ENCODE data around the gene AIRE. TPM values are rescaled to one million over a fixed set of nuclear protein-coding genes. Genes with fewer than 3 reads are reported as not detected.

Gene AIRE
- total RNA-seq, result not detected in 2 replicates

DNA sequence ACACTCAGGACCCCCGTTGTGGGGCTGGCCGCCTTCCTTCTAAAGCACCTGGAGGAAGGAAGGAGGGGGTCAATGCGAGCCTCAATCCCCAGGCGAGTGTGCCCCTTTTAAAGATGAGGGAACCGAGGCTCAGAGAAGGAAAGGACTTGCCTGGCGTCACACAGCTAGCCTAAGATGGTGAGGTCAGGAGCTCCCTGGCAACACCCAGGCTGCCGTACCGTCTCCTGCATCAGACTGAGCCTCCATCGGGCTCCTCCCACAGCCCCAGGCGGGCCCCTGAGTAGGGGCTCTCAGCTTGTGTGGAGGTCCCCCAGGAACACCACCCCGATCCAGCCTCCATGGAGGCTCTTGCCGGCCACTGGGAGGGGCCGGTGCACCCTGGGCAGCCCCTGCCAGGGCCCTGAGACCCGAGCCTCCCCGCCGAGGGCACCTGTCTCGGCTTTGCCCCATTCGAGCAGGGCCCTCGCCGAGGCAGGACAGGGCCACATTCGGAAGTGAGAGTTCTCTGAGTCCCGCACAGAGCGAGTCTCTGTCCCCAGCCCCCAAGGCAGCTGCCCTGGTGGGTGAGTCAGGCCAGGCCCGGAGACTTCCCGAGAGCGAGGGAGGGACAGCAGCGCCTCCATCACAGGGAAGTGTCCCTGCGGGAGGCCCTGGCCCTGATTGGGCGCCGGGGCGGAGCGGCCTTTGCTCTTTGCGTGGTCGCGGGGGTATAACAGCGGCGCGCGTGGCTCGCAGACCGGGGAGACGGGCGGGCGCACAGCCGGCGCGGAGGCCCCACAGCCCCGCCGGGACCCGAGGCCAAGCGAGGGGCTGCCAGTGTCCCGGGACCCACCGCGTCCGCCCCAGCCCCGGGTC lies at the start of gene AIRE:
TSS of gene AIRE (plus strand) at position 739 of the 855 bp plus-strand sequence. CDS start 131 bp downstream, outside the sequence.

DNA sequence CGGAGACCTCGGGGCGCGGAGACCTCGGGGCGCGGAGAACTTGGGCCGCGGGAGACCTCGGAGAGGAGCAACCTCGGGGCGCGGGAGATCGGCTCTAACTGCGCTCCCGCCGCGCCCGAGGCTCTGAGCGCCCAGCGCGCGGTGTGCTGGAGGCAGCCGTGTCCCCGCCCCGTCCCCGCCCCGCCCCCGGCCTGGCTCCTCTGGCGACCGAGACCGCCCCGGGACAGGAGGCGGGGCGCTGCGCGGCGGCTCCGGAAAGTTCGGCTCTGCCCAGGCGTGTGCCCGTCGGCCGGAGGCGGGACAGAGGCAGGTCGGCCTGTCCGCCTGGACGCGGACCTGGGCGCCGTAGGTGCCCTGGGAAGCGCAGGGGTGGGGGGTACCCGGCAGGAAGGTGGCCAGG lies 44.8 kb upstream of the AIRE start, which contains the start of gene ICOSLG:
TSS of gene ICOSLG (minus strand) at position 102 of the 400 bp plus-strand sequence. CDS start 126 bp downstream, outside the sequence.

DNA sequence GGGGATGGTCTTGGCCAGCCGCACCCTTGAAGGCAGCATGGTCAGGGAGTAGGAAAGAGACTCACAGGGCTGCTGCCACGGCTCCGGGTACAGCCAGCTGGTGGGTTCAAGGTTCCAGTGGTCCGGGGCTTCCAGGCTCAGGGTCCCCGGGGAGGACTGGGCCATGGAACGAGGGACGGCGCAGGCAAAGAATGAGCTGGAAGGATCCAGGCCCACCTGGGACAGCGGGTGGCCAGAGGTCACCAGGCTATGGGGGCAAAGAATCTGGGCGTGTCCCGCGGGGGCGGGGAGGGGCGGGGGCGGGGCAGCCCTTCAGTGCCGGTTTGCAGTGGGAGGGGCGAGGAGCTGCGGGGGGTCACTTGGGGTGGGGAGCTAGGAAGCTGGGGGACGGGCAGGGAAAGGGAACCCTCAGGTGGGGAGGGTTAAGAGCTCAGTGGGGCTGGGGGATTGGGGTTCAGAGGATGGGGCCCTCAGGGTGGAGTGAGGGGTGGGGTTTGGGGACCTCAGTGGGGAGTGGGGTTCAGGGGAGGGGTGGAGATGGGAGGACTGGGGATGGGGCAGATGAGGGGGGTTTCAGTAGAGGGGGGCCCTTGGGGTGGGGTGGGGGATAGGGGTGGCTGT lies 23.9 kb upstream of the AIRE start, which contains the start of gene DNMT3L:
TSS of gene DNMT3L (minus strand) at position 223 of the 621 bp plus-strand sequence. CDS start 638 bp downstream, outside the sequence.

DNA sequence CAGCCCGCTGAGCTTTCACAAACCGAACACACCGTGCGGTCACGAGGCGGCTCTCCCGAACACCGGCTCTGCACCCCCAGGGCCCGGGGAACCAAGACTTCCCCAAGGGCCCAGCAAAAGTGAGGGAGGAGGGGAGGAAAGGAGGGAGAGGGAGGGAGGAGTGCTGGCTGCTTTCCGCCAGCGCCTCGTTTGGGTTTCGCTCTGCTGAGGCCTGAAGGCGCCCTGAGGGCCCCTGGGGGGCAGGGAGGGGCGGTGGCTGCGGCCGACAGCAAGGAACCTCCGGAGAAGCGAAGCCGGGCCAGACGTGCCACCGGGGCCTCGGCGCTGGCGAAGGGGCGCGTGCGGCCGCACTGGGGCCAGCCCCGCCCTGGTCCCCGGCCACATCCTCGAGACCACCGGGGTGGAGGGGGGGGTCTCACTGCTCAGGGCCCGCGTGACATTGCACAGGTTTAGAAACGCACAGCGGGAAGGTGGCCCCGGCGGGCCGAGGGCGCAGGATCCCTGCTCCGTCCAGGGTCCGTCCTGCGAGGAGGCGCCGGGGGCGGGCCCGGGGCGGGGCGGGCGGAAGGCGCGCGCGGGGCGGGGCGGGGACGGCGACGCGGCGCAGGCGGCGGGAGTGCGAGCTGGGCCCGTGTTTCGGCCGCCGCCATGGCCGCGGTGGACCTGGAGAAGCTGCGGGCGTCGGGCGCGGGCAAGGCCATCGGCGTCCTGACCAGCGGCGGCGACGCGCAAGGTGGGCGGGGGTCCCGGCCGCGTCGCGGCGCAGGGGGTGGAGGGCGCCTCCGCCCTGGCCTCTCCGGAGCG lies 14.0 kb downstream of the AIRE start, which contains the start of gene PFKL:
TSS of gene PFKL (plus strand) at position 596 of the 804 bp plus-strand sequence. CDS start at position 649, 53 bp downstream.

DNA sequence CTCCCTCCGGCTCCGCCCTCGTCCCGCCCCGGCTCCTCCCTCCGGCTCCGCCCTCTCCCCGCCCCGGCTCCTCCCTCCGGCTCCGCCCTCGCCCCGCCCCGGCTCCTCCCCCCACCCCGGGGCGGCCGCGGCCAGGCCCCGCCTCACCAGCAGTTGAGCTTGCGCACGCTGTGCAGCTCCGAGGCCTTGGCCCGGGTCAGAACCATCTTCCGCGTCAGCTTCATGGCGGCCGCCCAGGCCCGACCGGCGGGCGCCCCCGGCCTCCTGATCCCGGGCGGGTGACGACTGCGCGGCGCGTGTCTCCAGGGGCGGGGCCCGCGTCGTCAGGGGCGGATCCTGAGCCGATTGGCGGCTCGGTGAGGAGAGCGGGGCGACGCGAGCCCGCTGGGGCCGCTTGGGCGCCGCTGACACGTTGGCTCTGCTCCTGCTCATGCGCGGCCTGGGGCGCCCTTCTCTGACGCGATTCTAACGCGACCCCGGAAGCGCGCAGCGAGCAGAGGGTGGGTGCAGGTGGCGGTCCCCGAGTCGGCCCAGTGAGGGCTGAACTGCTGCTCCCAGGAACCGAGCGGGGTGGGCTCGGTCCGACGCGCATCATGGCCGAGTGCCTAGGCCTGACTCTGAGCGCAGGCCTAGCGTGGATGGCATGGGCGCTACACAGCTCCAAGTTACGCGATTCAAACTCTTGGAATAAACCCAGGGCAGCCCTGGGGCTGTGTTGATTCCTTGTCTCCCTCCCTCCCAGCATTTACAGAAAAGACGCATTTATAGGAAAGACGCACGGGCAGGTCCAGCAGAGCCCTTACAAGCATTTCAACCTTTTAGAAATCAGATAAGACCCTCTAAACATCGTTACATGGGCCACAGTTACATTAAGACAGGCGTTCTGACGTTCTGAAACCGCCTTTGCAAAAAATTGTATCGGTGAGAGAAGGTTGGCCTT lies 53.6 kb downstream of the AIRE start, which contains the start of gene CFAP410:
TSS of gene CFAP410 (minus strand) at position 420 of the 940 bp plus-strand sequence. CDS start at position 224, 196 bp downstream.

Other genes starting within 250 kb of the AIRE start
- gene PWP2, start 178.5 kb upstream of the AIRE start, total RNA-seq, result 35.1 and 39.1 TPM in 2 replicates
- 25.0 and 37.2 TPM in 2 replicates for gene GATD3, start 152.2 kb upstream of the AIRE start, total RNA-seq
- gene ICOSLG, start 44.9 kb upstream of the AIRE start, total RNA-seq, result 0.57 and 1.0 TPM in 2 replicates
- gene DNMT3L, start 24.0 kb upstream of the AIRE start, total RNA-seq, result not detected in 2 replicates
- 99.3 and 102 TPM in 2 replicates for gene PFKL, start 14.2 kb downstream of the AIRE start, total RNA-seq
- gene CFAP410, start 53.5 kb downstream of the AIRE start, total RNA-seq, result 11.2 and 15.1 TPM in 2 replicates
- gene TRPM2, start 67.7 kb downstream of the AIRE start, total RNA-seq, result 0.46 TPM in 1 of 2 replicates, not detected in the other
- gene LRRC3, start 169.6 kb downstream of the AIRE start, total RNA-seq, result 1.9 and 3.3 TPM in 2 replicates

All from hair follicular keratinocyte (primary cell).